OCI-LY1 (cell line): ENCODE results near the gene GABRG3.

ENCODE experiments used
- H2AFZ ChIP-seq: fragments of 200-600 bp; sonication (generic), shearing (Covaris generic); 2 replicates; pipeline ENCODE4 v1.6.0; 2014; ENCODE audit warnings: antibody characterized with exemption, mild to moderate bottlenecking, low read length
- H3F3A ChIP-seq: fragments of 200-600 bp; sonication (generic), shearing (Covaris generic); 2 replicates; pipeline ENCODE4 v1.6.0; 2014; ENCODE audit warnings: mild to moderate bottlenecking, antibody characterized with exemption, low read length, moderate library complexity; ENCODE audit not compliant: insufficient read depth
- H3K27ac ChIP-seq: fragments of 200-600 bp; sonication (generic); 2 replicates; pipeline ENCODE4 v1.5.1; 2014; ENCODE audit warnings: low read length, mixed run types, mild to moderate bottlenecking, low read depth; ENCODE audit not compliant: poor library complexity, severe bottlenecking
- H3K27me3 ChIP-seq: fragments of 200-600 bp; sonication (generic); 2 replicates; pipeline ENCODE4 v1.6.0; 2014; ENCODE audit warnings: antibody characterized with exemption, mild to moderate bottlenecking, low read length, moderate library complexity; ENCODE audit not compliant: insufficient read depth
- H3K36me3 ChIP-seq: fragments of 200-600 bp; sonication (generic); 2 replicates; pipeline ENCODE4 v1.6.1; 2014; ENCODE audit warnings: mild to moderate bottlenecking, antibody characterized with exemption, low read length, moderate library complexity, mixed read lengths; ENCODE audit not compliant: insufficient read depth
- H3K4me1 ChIP-seq: fragments of 200-600 bp; sonication (generic); 2 replicates; pipeline ENCODE4 v1.5.1; 2014; ENCODE audit warnings: mild to moderate bottlenecking, low read length, moderate library complexity; ENCODE audit not compliant: insufficient read depth, severe bottlenecking
- H3K4me2 ChIP-seq: fragments of 200-600 bp; sonication (generic), shearing (Covaris generic); 2 replicates; pipeline ENCODE4 v1.6.1; 2014; ENCODE audit warnings: low read length
- H3K4me3 ChIP-seq: fragments of 200-600 bp; sonication (generic); 2 replicates; pipeline ENCODE4 v1.5.1; 2014; ENCODE audit warnings: low read length, low read depth, mild to moderate bottlenecking, mixed read lengths; ENCODE audit not compliant: poor library complexity, severe bottlenecking
- H3K79me2 ChIP-seq: fragments of 200-600 bp; shearing (Covaris generic); 2 replicates; pipeline ENCODE4 v1.6.1; 2016; ENCODE audit warnings: mixed run types, low read length, mixed read lengths; ENCODE audit not compliant: insufficient read depth
- H3K9ac ChIP-seq: fragments of 200-600 bp; sonication (generic), shearing (Covaris generic); 2 replicates; pipeline ENCODE4 v1.6.1; 2014; ENCODE audit warnings: mild to moderate bottlenecking, low read length, mixed read lengths
- H3K9me2 ChIP-seq: fragments of 200-600 bp; sonication (generic), shearing (Covaris generic); 2 replicates; pipeline ENCODE4 v1.6.1; 2014; ENCODE audit warnings: low read depth, mild to moderate bottlenecking, low read length, mixed read lengths
- H3K9me3 ChIP-seq: fragments of 200-600 bp; shearing (Covaris generic); 2 replicates; pipeline ENCODE4 v1.6.1; 2014; ENCODE audit warnings: low read length, mixed read lengths
- H4K20me1 ChIP-seq: fragments of 200-600 bp; sonication (generic), shearing (Covaris generic); 2 replicates; pipeline ENCODE4 v1.6.0; 2016; ENCODE audit warnings: mild to moderate bottlenecking, low read length; ENCODE audit not compliant: insufficient read depth
- EZH2 ChIP-seq: fragments of 200-600 bp; sonication (generic), shearing (Covaris generic); IDR thresholded peaks from 2 replicates; pipeline ENCODE4 v1.8.0; 2017; ENCODE audit warnings: borderline replicate concordance, mixed run types, mild to moderate bottlenecking, antibody characterized with exemption, low read length, moderate library complexity, mixed read lengths
- TF ChIP-seq, protein P1 (sequence below): fragments of 200-600 bp; sonication (generic), shearing (Covaris generic); IDR thresholded peaks from 2 replicates; pipeline ENCODE4 v1.5.1; 2017; ENCODE audit warnings: mild to moderate bottlenecking, antibody characterized with exemption, low read length, moderate library complexity, mixed read lengths

Gene GABRG3

DNA sequence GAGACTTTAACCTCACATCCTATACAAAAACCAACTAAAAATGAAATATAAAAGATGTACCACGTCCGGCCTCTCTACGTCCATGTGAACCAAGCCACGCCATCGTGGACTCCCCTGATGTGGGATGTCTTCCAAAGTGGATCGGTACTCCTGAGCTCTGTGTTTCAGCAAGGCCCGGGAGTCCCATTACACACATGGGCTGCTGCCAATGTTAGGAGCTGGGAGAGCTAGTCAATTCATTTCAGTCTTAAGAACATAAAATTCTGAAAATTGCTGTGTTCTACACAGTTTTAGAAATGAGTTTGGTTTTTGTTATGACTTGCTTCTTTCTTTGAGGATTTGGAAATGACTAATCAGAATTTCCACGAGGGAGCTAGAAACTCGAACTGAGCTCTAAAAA lies 131.0 kb downstream of the GABRG3 start:
- no peak overlapping the region for H3K4me2 ChIP-seq
- no peaks in the 10 kb centered on the region for H3K9me2 ChIP-seq
- no peaks in the 10 kb centered on the region for H3F3A ChIP-seq
- no peaks in the 10 kb centered on the region for H3K79me2 ChIP-seq
- H3K9me3 ChIP-seq, result no peaks in the 10 kb centered on the region
- H3K27me3 ChIP-seq, result no peaks in the 10 kb centered on the region
- no peaks in the 10 kb centered on the region for H3K4me1 ChIP-seq
- H3K4me3 ChIP-seq, result no peak overlapping the region
- TF ChIP-seq, protein P1, sequence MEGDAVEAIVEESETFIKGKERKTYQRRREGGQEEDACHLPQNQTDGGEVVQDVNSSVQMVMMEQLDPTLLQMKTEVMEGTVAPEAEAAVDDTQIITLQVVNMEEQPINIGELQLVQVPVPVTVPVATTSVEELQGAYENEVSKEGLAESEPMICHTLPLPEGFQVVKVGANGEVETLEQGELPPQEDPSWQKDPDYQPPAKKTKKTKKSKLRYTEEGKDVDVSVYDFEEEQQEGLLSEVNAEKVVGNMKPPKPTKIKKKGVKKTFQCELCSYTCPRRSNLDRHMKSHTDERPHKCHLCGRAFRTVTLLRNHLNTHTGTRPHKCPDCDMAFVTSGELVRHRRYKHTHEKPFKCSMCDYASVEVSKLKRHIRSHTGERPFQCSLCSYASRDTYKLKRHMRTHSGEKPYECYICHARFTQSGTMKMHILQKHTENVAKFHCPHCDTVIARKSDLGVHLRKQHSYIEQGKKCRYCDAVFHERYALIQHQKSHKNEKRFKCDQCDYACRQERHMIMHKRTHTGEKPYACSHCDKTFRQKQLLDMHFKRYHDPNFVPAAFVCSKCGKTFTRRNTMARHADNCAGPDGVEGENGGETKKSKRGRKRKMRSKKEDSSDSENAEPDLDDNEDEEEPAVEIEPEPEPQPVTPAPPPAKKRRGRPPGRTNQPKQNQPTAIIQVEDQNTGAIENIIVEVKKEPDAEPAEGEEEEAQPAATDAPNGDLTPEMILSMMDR, result no peak
- no peak for TF ChIP-seq EZH2
- no peak overlapping the region for H3K27ac ChIP-seq
- H3K36me3 ChIP-seq, result no peaks in the 10 kb centered on the region
- H3K9ac ChIP-seq, result no peak overlapping the region
- no peak overlapping the region for H2AFZ ChIP-seq
- no peaks in the 10 kb centered on the region for H4K20me1 ChIP-seq

DNA sequence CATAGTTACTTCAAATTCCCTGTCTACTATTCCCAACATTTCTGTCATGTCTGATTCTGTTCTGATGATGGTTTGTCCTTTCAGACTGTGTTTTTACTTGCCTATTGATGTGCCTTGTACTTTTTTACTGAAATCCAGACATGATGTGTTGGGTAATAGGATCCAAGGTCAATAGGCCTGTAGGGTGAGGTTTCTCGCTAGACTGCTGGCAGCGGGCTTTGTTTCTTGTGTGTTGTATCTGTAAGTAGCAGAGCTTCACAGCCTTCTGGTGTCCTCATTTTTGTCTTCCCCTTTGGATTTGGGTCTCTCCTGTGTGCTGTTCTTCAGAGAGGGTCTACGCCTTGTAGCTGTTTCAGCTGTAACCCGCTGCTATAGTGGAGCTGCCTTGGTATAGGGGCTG lies 140.3 kb downstream of the GABRG3 start:
- H3K36me3 ChIP-seq, result no peaks in the 10 kb centered on the region
- H3F3A ChIP-seq, result no peaks in the 10 kb centered on the region
- TF ChIP-seq EZH2, result no peak
- TF ChIP-seq, protein P1, result no peak
- no peak overlapping the region for H3K27ac ChIP-seq
- no peaks in the 10 kb centered on the region for H3K4me1 ChIP-seq
- no peak overlapping the region for H3K9ac ChIP-seq
- H4K20me1 ChIP-seq, result no peaks in the 10 kb centered on the region
- no peaks in the 10 kb centered on the region for H3K9me3 ChIP-seq
- no peak overlapping the region for H2AFZ ChIP-seq
- no peak overlapping the region for H3K4me3 ChIP-seq
- no peaks in the 10 kb centered on the region for H3K79me2 ChIP-seq
- no peaks in the 10 kb centered on the region for H3K9me2 ChIP-seq
- H3K4me2 ChIP-seq, result no peak overlapping the region
- no peaks in the 10 kb centered on the region for H3K27me3 ChIP-seq

DNA sequence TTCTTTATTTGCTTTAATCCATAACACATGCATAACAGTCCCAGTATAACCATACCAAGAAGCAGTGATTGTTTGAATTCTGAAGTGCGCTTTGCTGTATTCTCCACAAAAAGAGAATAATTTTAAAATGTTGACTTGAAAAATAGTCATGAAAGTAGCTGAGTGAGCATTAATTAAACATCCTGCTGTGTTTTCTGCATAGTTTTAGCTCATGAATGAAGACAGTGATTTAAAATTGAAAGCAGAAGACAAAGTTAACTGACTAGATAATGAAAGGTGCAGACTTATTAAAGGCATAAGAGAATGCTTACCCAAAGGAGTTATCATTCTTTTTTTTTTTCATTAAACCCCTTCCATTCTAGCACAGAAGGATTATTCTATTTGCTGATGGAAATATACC lies 143.5 kb downstream of the GABRG3 start:
- Histone ChIP-seq H3K4me3 (no peak overlapping the region), H3K9ac (no peak overlapping the region), H3K27ac (no peak overlapping the region), H3K36me3 (no peaks in the 10 kb centered on the region), H3K9me2 (no peaks in the 10 kb centered on the region), H2AFZ (no peak overlapping the region), H4K20me1 (no peaks in the 10 kb centered on the region), H3K27me3 (no peaks in the 10 kb centered on the region), H3F3A (no peaks in the 10 kb centered on the region), H3K9me3 (no peaks in the 10 kb centered on the region), H3K79me2 (no peaks in the 10 kb centered on the region), H3K4me2 (no peak overlapping the region), H3K4me1 (no peaks in the 10 kb centered on the region)
- TF ChIP-seq, protein P1, result no peak
- TF ChIP-seq EZH2, result no peak
